Measurements from ENCODE around the gene PMFBP1.

GRCh38 chr16:72203401-72203800 is 31.4 kb upstream of the PMFBP1 start:
- no peak for TF ChIP-seq POLR2AphosphoS5 (IDR thresholded peaks at IDR 0.05; ENCODE audit: low read depth, low read length)
- TF ChIP-seq POLR2A (IDR thresholded peaks at IDR 0.05; ENCODE audit: low read depth, low read length) = peak; percentile 27; the same call in 1 of the 2 replicates
- TF ChIP-seq TAF1 (IDR thresholded peaks at IDR 0.05; ENCODE audit: borderline replicate concordance, low read depth, low read length) = no peak
